Panc1 (cell line): ENCODE results near the gene RETREG1. TPM values are rescaled to one million over a fixed set of nuclear protein-coding genes. Genes with fewer than 3 reads are reported as not detected.

Experiments used
- ATAC-seq: fragments of 200-7000 bp; cut with Tn5 transposase; 2 replicates; pipeline ENCODE4 v1.9.1; 2020; ENCODE audit warnings: mild to moderate bottlenecking, moderate library complexity
- BruUV-seq: library from RNA; stranded (reverse); fragments of 400-500 nt; replicated peaks from 2 replicates; lab custom pipeline; 2021; lab: Mats Ljungman, UMichigan
- CTCF ChIA-PET: fragments of 300-600 bp; sonication (Branson Sonifier 250); formaldehyde crosslinking; loops from one replicate; lab custom pipeline; 2022; ENCODE audit warnings: antibody characterized with exemption; lab: Charles Lee
- POLR2A ChIA-PET: fragments of 300-600 bp; sonication (Branson Sonifier 250); formaldehyde crosslinking; loops from one replicate; lab custom pipeline; 2022; ENCODE audit warnings: antibody characterized with exemption; lab: Charles Lee
- DNase-seq: peaks from one replicate; pipeline ENCODE4 v3.0.0-alpha.2; 2010; ENCODE audit warnings: low read depth, low spot score
- H3K27ac ChIP-seq: 2 replicates; pipeline ENCODE4 v1.5.1; 2011; ENCODE audit warnings: mild to moderate bottlenecking, low read length, inconsistent platforms
- H3K27me3 ChIP-seq: fragments of 200-500 bp; sonication (Bioruptor generic); 2 replicates; pipeline ENCODE4 v1.6.0; 2014; ENCODE audit warnings: low read length, inconsistent platforms; ENCODE audit not compliant: control insufficient read depth, insufficient read depth
- H3K36me3 ChIP-seq: fragments of 200-500 bp; sonication (Bioruptor generic); 2 replicates; pipeline ENCODE4 v1.5.1; 2014; ENCODE audit warnings: inconsistent platforms, mild to moderate bottlenecking, low read length, moderate library complexity; ENCODE audit not compliant: control insufficient read depth, insufficient read depth
- H3K4me1 ChIP-seq: 2 replicates; pipeline ENCODE4 v1.5.1; 2011; ENCODE audit warnings: inconsistent platforms, mild to moderate bottlenecking, low read length, moderate library complexity; ENCODE audit not compliant: control insufficient read depth, insufficient read depth
- H3K4me3 ChIP-seq, 2 experiments: 2 replicates each; pipeline ENCODE4 v1.5.1; 2011 to 2012; ENCODE audit warnings: low read depth in 2 of 2, low read length in 2 of 2, mild to moderate bottlenecking in 2 of 2, inconsistent platforms in 1 of 2, moderate library complexity in 1 of 2
- H3K9me3 ChIP-seq: fragments of 200-500 bp; sonication (Bioruptor generic); 2 replicates; pipeline ENCODE4 v1.5.1; 2014; ENCODE audit warnings: low read depth, mild to moderate bottlenecking, inconsistent platforms, low read length, moderate library complexity; ENCODE audit not compliant: control insufficient read depth, insufficient read depth
- CTCF ChIP-seq: fragments of 450-650 bp; IDR thresholded peaks from 2 replicates; pipeline ENCODE4 v1.5.1; 2017; ENCODE audit warnings: mild to moderate bottlenecking
- POLR2AphosphoS5 ChIP-seq: IDR thresholded peaks from 2 replicates; pipeline ENCODE4 v1.6.1; 2012; ENCODE audit warnings: mild to moderate bottlenecking, low read depth, low read length, moderate library complexity
- REST ChIP-seq, 2 experiments: IDR thresholded peaks; 2 replicates each; pipeline ENCODE4 v1.6.1; 2011 to 2012; ENCODE audit warnings: low read depth in 2 of 2, control low read depth in 1 of 2, low read length in 1 of 2, mild to moderate bottlenecking in 1 of 2, moderate library complexity in 1 of 2; ENCODE audit not compliant: insufficient read depth in 1 of 2
- SIN3A ChIP-seq: IDR thresholded peaks from 2 replicates; pipeline ENCODE4 v1.6.1; 2012; ENCODE audit warnings: low read depth, mild to moderate bottlenecking, low read length, moderate library complexity, borderline replicate concordance; ENCODE audit not compliant: insufficient read depth
- TCF7L2 ChIP-seq: IDR thresholded peaks from 2 replicates; pipeline ENCODE4 v1.6.1; 2011; ENCODE audit warnings: mild to moderate bottlenecking, low read depth, low read length, inconsistent platforms
- in situ Hi-C: cut with HindIII; loops from 2 replicates; pipeline ENCODE4 v1.10.0; 2016; ENCODE audit warnings: low sequenced_read_pairs, low pct_unique_long_range_greater_than_20kb
- intact Hi-C: fragments of 100-400 bp; cut with micrococcal nuclease; formaldehyde crosslinking; loops from one replicate; pipeline ENCODE4 v1.10.0; 2022; ENCODE audit not compliant: unreplicated experiment
- total RNA-seq: library from RNA; stranded (reverse); gene quantifications from one replicate; pipeline ENCODE4 v1.2.1, GENCODE V29; 2021; ENCODE audit not compliant: unreplicated experiment

The RETREG1 gene
- total RNA-seq, 1 experiment from 2014 or later = 0.74 TPM

- CTCF ChIA-PET = no interaction called here
- BruUV-seq = no TSS peak
- Histone ChIP-seq H3K36me3 (no peaks in the 10 kb centered on the region), H3K27me3 (peaks cover 7% of the 10 kb centered on the region; the same call in 1 of the 2 replicates), H3K4me3 (no peak overlapping the region), H3K27ac (no peak overlapping the region), H3K9me3 (no peaks in the 10 kb centered on the region), H3K4me1 (no peaks in the 10 kb centered on the region)
- in situ Hi-C loops = no loop called here
- no peak for DNase-seq
- no peak for ATAC-seq
- no peak for TF ChIP-seq POLR2AphosphoS5
- no peak for TF ChIP-seq SIN3A
- no peak for TF ChIP-seq REST (IDR thresholded peaks at IDR 0.05; ENCODE audit: insufficient read depth in 1 of 2, low read depth in 2 of 2, low read length in 1 of 2)
- no peak for TF ChIP-seq TCF7L2
- no peak for TF ChIP-seq CTCF
- intact Hi-C loops = no loop called here
- POLR2A ChIA-PET = no interaction called here
Measured at GRCh38 chr5:16483361-16483760, 133.4 kb downstream of the RETREG1 start.

DNA sequence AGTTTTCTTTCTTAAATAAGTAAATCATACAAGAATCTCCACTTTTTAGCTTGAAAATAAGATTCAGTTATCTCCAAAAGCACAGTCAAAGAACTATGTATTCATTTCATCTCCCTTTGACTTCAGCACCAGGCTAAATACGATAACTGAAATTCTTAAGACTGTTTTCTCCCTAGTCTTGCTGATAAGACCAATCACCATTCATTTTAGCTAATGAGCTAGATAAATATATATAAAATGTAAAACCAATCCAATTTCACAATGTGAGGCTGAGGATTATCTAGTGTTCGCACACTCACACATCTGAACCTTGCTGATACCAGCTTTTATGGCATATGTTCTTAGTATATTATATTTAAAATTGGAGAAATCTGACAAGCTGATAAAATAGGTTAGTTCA, 133.9 kb downstream of the RETREG1 start:
- ATAC-seq (no peak), DNase-seq (no peak)
- Histone ChIP-seq H3K9me3 (no peaks in the 10 kb centered on the region), H3K4me3 (no peak overlapping the region), H3K4me1 (no peaks in the 10 kb centered on the region), H3K27ac (no peak overlapping the region), H3K36me3 (no peaks in the 10 kb centered on the region), H3K27me3 (peaks cover 7% of the 10 kb centered on the region; the same call in 1 of the 2 replicates)
- in situ Hi-C loops (no loop called here), intact Hi-C loops (no loop called here)
- BruUV-seq = no TSS peak
- no peak for TF ChIP-seq TCF7L2
- TF ChIP-seq POLR2AphosphoS5 = no peak
- CTCF ChIA-PET = no interaction called here
- POLR2A ChIA-PET = no interaction called here

GRCh38 chr5:16480821-16481538, 135.8 kb downstream of the RETREG1 start:
- intact Hi-C loops = no loop called here
- in situ Hi-C loops = no loop called here
- Histone ChIP-seq H3K4me3 (no peak overlapping the region), H3K27ac (no peak overlapping the region), H3K4me1 (no peaks in the 10 kb centered on the region), H3K36me3 (no peaks in the 10 kb centered on the region), H3K27me3 (peaks cover 7% of the 10 kb centered on the region; the same call in 1 of the 2 replicates), H3K9me3 (no peaks in the 10 kb centered on the region)
- no TSS peak for BruUV-seq
- ChIA-PET POLR2A (interaction anchor here (0.6 kb wide), 1 partner anchor 713 kb away, joined by 10 read pairs; no protein-coding TSS in a partner anchor), CTCF (no interaction called here)
- no peak for ATAC-seq
- DNase-seq = no peak
- TF ChIP-seq CTCF = no peak
- no peak for TF ChIP-seq TCF7L2
- no peak for TF ChIP-seq REST (IDR thresholded peaks at IDR 0.05; ENCODE audit: insufficient read depth in 1 of 2, low read depth in 2 of 2, low read length in 1 of 2)
- no peak for TF ChIP-seq POLR2AphosphoS5
- no peak for TF ChIP-seq SIN3A
